Measurements from ENCODE around the gene SLC1A7. TPM values are rescaled to one million over a fixed set of nuclear protein-coding genes. Genes with fewer than 3 reads are reported as not detected.

The SLC1A7 gene
- total and polyA plus RNA-seq, 2 of the 13 experiments (the other 11 are each of a cell fraction or from before 2014, with no cell fraction given), result 0.04 to 2.0 TPM

GRCh38 chr1:53130878-53131589 lies 11.4 kb downstream of the SLC1A7 start (continued):
- TF ChIP-seq ZSCAN9 (CRISPR knock-in tag; IDR thresholded peaks at IDR 0.05; ENCODE audit: borderline replicate concordance) (0 out of 2 replicates have a peak, but pooled peaks have one; percentile 24), BCL6 (CRISPR knock-in tag; IDR thresholded peaks at IDR 0.05) (0 out of 2 replicates have a peak, but pooled peaks have one; percentile 9), MED1 (CRISPR knock-in tag; IDR thresholded peaks at IDR 0.05) (peak; percentile 69), ZNF501 (CRISPR knock-in tag; IDR thresholded peaks at IDR 0.05) (peak; percentile 48; the same call in 1 of the 2 replicates), NR2F1 (CRISPR knock-in tag; IDR thresholded peaks at IDR 0.05) (peak; percentile 71 to 75), ZNF660 (CRISPR knock-in tag; IDR thresholded peaks at IDR 0.05; ENCODE audit: borderline replicate concordance, low read depth) (no peak), REPIN1 (CRISPR knock-in tag; IDR thresholded peaks at IDR 0.05; ENCODE audit: borderline replicate concordance, low read depth) (peak; percentile 58; the same call in 1 of the 2 replicates), GZF1 (CRISPR knock-in tag; IDR thresholded peaks at IDR 0.05) (no peak), ZNF512B (CRISPR knock-in tag; IDR thresholded peaks at IDR 0.05; ENCODE audit: borderline replicate concordance) (no peak), PHB2 (IDR thresholded peaks at IDR 0.05; ENCODE audit: partially characterized antibody) (no peak), CBX5 (CRISPR knock-in tag; IDR thresholded peaks at IDR 0.05; ENCODE audit: borderline replicate concordance) (no peak), ZBTB26 (CRISPR knock-in tag; IDR thresholded peaks at IDR 0.05; ENCODE audit: borderline replicate concordance) (no peak), KLF15 (CRISPR knock-in tag; IDR thresholded peaks at IDR 0.05; ENCODE audit: borderline replicate concordance) (no peak), SKI (IDR thresholded peaks at IDR 0.05; ENCODE audit: partially characterized antibody) (no peak), ZNF44 (CRISPR knock-in tag; IDR thresholded peaks at IDR 0.05) (0 out of 2 replicates have a peak, but pooled peaks have one; percentile 23)
- TF ChIP-seq, protein P1, sequence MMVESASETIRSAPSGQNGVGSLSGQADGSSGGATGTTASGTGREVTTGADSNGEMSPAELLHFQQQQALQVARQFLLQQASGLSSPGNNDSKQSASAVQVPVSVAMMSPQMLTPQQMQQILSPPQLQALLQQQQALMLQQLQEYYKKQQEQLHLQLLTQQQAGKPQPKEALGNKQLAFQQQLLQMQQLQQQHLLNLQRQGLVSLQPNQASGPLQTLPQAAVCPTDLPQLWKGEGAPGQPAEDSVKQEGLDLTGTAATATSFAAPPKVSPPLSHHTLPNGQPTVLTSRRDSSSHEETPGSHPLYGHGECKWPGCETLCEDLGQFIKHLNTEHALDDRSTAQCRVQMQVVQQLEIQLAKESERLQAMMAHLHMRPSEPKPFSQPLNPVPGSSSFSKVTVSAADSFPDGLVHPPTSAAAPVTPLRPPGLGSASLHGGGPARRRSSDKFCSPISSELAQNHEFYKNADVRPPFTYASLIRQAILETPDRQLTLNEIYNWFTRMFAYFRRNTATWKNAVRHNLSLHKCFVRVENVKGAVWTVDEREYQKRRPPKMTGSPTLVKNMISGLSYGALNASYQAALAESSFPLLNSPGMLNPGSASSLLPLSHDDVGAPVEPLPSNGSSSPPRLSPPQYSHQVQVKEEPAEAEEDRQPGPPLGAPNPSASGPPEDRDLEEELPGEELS (CRISPR knock-in tag; IDR thresholded peaks at IDR 0.05), result 0 out of 2 replicates have a peak, but pooled peaks have one; percentile 22
- TF ChIP-seq, protein P2, sequence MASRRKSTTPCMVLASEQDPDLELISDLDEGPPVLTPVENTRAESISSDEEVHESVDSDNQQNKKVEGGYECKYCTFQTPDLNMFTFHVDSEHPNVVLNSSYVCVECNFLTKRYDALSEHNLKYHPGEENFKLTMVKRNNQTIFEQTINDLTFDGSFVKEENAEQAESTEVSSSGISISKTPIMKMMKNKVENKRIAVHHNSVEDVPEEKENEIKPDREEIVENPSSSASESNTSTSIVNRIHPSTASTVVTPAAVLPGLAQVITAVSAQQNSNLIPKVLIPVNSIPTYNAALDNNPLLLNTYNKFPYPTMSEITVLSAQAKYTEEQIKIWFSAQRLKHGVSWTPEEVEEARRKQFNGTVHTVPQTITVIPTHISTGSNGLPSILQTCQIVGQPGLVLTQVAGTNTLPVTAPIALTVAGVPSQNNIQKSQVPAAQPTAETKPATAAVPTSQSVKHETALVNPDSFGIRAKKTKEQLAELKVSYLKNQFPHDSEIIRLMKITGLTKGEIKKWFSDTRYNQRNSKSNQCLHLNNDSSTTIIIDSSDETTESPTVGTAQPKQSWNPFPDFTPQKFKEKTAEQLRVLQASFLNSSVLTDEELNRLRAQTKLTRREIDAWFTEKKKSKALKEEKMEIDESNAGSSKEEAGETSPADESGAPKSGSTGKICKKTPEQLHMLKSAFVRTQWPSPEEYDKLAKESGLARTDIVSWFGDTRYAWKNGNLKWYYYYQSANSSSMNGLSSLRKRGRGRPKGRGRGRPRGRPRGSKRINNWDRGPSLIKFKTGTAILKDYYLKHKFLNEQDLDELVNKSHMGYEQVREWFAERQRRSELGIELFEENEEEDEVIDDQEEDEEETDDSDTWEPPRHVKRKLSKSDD (CRISPR knock-in tag; IDR thresholded peaks at IDR 0.05; ENCODE audit: low read depth), result no peak; the same call in 1 of the 2 replicates
- TF ChIP-seq, protein P3, sequence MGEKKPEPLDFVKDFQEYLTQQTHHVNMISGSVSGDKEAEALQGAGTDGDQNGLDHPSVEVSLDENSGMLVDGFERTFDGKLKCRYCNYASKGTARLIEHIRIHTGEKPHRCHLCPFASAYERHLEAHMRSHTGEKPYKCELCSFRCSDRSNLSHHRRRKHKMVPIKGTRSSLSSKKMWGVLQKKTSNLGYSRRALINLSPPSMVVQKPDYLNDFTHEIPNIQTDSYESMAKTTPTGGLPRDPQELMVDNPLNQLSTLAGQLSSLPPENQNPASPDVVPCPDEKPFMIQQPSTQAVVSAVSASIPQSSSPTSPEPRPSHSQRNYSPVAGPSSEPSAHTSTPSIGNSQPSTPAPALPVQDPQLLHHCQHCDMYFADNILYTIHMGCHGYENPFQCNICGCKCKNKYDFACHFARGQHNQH (CRISPR knock-in tag; IDR thresholded peaks at IDR 0.05), result no peak

Data from HepG2 (cell line).